Medulla oblongata (tissue), 1 donor: ENCODE measurements around the gene PPP1R12B.
A peak's percentile ranks its signal among the peaks of the same experiment; 100 is the strongest.
"Not testable (repeated sequence)": the region's sequence is repeated elsewhere in the genome, so short reads cannot be mapped to it uniquely, and the experiment has no call there.

Experiments used
- DNase-seq: peaks from one replicate; pipeline ENCODE4 v3.0.0-alpha.2; 2015; ENCODE audit errors: extremely low spot score

PPP1R12B gene

DNA sequence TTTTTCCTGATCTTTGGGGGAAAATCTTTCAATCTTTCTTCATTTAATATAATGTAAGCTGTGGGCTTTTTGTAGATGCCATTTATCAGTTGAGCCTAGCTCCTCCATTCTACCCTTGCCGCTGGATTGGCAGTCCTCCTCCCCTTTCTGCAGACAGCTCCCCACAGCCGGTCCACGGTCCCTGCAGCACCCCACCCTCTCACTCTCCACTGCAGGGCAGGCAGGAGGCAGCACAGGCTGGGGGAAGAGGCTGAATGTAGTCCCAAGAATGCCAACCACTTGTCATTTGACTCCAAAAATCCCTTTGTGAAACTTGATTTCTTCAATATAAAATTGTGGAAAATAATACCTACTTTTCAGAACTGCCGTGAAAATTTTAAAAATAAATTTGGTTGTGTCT is 265.1 kb downstream of the PPP1R12B start:
- DNase-seq: no peak

- not testable (repeated sequence) for DNase-seq
These were observed 266.1 kb downstream of the PPP1R12B start for GRCh38 chr1:202614363-202615207.

DNA sequence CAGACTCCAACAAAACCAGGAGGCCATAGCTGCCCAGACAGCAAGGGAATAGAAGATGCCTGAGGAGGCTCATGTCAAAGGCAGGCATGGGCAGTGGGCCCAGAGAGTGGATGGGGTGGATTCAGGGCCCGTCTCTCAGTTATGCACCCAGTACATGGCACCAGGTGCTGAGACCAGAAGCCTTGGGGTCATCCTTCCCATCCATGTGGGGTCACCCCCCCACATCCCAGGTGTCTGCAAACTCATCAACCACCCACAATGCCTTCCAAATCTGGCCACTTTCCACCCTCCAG is 266.7 kb downstream of the PPP1R12B start:
- not testable (repeated sequence) for DNase-seq

- peak; percentile 77 for DNase-seq
These were observed 267.2 kb downstream of the PPP1R12B start for GRCh38 chr1:202615501-202616354.

GRCh38 chr1:202616355-202616915 is 267.9 kb downstream of the PPP1R12B start:
- DNase-seq: no peak

DNA sequence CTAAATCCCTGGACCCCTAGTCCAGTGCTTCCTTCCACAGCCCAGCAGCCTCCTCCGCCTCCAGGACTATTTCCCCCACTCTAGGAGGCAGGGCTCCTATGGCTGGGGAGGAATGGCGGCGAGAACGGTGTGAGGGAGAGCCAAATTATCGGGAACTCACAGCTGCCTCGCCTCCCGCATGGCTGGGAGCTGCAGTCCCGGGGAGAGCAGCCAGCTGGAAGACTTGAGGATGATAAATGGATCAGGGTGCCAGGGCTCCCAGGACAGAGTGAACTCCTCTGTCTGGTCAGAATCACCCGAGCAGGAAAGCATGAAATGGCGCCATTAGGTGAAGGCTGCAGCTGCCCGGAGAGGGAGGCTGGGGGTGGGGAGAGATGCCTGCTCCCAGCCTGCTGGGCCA is 270.5 kb downstream of the PPP1R12B start:
- not testable (repeated sequence) for DNase-seq

GRCh38 chr1:202619505-202619904 is 271.0 kb downstream of the PPP1R12B start:
- DNase-seq: no peak

DNA sequence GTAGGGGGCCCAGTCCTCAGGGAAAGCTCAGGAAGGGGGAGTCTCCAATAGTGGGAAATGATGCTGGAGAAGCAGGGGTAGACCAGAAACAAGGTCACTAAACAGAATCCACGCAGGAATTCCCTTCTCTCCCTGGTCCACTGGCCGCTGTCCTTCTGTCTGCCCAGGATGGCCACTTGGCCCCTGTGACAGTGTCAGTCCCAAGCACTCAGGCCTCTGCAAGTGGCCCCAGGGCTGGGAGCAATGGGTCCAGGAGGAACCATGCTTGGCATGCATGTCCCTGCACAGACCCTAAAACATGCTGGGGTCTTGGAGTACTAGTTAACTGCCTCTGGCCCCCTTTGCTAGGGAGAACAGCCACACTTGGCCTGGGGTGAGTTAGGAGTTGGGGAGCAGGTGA is 271.5 kb downstream of the PPP1R12B start:
- not testable (repeated sequence) for DNase-seq

DNA sequence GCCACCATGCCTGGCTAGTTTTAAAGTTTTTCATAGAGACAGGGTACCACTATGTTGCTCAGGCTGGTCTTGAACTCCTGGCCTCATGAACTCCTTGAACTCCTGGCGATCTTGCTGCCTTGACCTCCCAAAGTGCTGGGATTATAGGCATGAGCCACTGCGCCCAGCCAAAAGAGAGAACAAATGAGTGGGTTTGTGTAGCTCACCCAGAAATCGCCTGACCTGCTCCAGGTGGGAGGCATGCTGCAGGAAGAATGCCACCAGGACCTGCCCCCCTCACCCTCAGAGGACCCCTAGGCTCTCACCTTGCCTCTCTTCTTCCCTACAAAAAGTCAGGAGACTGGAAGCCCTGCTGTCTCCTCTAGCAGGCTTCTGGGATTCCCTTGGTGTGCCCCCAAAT is 272.9 kb downstream of the PPP1R12B start:
- no peak for DNase-seq

DNA sequence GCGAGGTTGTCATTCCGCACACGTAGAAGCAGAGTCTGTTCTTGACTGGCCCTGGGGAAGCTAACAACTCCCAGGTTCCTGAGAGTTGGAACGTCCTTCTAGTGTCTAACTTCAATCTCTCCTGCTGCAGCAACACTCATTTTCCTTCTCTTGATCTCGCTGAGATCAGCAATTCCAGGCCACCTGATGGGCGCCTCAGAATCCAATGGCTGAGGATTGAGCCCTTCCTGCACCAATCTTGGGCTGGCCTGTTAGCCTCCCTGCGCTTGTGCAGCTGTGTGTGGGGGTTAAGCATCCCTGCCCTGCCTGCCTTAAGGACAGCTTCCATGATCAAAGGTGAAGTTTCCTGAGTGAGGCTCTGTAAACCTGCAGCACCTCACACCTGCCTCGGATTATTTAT is 273.9 kb downstream of the PPP1R12B start:
- no peak for DNase-seq

- no peak for DNase-seq
These were observed 274.6 kb downstream of the PPP1R12B start for GRCh38 chr1:202623075-202623474.

DNA sequence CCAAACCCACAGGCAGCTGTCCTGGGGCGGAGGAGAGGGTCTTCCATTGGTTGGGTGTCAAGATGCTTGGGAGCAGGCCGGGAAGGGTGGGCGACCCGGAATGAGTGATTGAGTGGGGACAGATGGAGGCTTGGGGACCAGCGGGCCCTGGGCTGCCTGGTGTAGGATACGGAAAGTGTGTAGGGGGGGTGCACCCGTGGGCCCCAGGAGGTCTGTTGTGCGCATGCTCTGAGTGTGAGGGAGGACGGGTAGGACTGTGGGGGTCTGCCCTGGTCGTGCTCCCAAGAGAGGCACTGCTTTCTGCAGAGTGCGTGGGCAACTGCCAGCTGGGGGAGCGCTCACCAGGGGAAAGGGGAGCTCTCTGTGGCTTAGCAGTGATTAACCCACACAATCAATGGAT is 275.0 kb downstream of the PPP1R12B start:
- DNase-seq: not testable (repeated sequence)

DNA sequence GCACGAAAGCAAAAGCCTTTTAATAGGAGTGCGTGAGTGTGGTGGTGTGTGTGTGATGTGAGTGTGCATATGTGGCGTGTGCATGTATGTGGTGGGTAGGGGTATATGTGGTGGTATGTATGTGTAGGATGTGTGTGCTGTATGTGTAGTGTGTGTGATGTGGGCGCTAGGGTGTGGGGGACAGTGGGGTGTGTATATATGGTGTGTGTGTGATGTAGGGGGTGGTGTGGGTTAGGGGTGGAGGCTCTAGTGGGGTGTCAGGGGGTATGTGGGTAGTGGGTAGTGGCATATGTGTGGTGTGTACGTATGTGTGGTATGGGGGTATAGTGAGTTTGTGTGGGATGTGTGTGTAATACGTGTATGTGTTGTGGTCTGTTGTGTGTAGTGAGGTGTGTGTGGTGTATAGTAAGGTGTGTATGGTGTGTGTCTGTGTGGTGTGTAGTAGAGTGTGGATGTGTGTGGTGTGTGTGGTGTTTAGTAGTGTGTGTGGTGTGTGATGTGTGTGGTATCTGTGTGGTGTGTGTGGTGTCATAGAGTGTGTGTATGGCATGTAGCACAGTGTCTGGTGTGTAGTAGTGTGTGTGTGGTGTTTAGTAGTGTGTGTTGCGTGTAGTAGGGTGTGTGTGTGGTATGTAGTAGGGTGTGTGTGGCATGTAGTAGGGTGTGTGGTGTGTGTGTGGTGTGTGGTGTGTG is 275.7 kb downstream of the PPP1R12B start:
- DNase-seq: no peak

DNA sequence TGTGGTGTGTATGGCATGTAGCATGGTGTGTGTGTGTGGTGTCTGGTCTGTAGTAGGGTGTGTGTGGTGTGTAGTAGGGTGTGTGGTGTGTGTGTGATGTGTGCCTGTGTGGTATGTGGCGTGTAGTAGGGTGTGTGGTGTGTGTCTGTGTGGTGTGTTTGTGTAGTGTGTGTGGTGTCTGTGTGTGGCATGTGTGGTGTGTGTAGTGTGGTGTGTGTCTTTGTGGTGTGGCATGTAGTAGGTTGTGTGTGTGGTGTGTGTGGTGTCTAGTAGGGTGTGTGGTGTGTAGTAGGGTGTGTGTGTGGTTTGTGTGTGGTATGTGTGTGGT is 276.2 kb downstream of the PPP1R12B start:
- no peak for DNase-seq

GRCh38 chr1:202625416-202626360 is 277.2 kb downstream of the PPP1R12B start:
- peak; percentile 47 for DNase-seq

- not testable (repeated sequence) for DNase-seq
These were observed 278.5 kb downstream of the PPP1R12B start for GRCh38 chr1:202627036-202627435.

GRCh38 chr1:202627841-202628565 is 279.5 kb downstream of the PPP1R12B start:
- no peak for DNase-seq

- DNase-seq: no peak
These were observed 280.2 kb downstream of the PPP1R12B start for GRCh38 chr1:202628646-202629215.

GRCh38 chr1:202629257-202629811 is 280.8 kb downstream of the PPP1R12B start:
- peak; percentile 45 for DNase-seq

- not testable (repeated sequence) for DNase-seq
These were observed 281.6 kb downstream of the PPP1R12B start for GRCh38 chr1:202630096-202630495.
